HepG2 (cell line): Measurements from ENCODE around the gene CPNE1. TPM values are rescaled to one million over a fixed set of nuclear protein-coding genes. Genes with fewer than 3 reads are reported as not detected.
A peak's percentile ranks its signal among the peaks of the same experiment; 100 is the strongest.

Source experiments
- AHR ChIP-seq: IDR thresholded peaks from 2 replicates; pipeline ENCODE4 v1.6.1; 2018; ENCODE audit warnings: missing genetic modification reagents, missing compliant biosample characterization
- AKNA ChIP-seq: sonication (generic); formaldehyde crosslinking; IDR thresholded peaks from 2 replicates; pipeline ENCODE4 v1.4.0; 2020; ENCODE audit warnings: missing genetic modification reagents, borderline replicate concordance
- CCDC6 ChIP-seq: sonication (generic); formaldehyde crosslinking; IDR thresholded peaks from 2 replicates; pipeline ENCODE4 v1.8.1; 2022; ENCODE audit warnings: mild to moderate bottlenecking, missing genetic modification reagents, moderate library complexity
- DMTF1 ChIP-seq: sonication (generic); formaldehyde crosslinking; IDR thresholded peaks from 2 replicates; pipeline ENCODE4 v1.4.0; 2020; ENCODE audit warnings: mild to moderate bottlenecking, missing genetic modification reagents
- E2F2 ChIP-seq: sonication (generic); formaldehyde crosslinking; IDR thresholded peaks from 2 replicates; pipeline ENCODE4 v1.4.0; 2020; ENCODE audit warnings: missing genetic modification reagents, borderline replicate concordance
- GATAD2A ChIP-seq: IDR thresholded peaks from 2 replicates; pipeline ENCODE4 v1.6.1; 2016
- KLF11 ChIP-seq: IDR thresholded peaks from 2 replicates; pipeline ENCODE4 v1.6.1; 2016; ENCODE audit warnings: missing compliant biosample characterization
- NFKBIZ ChIP-seq: IDR thresholded peaks from 2 replicates; pipeline ENCODE4 v1.6.1; 2018; ENCODE audit warnings: missing genetic modification reagents, missing compliant biosample characterization
- PAF1 ChIP-seq: IDR thresholded peaks from 2 replicates; pipeline ENCODE4 v1.6.1; 2016; ENCODE audit warnings: missing genetic modification reagents, missing compliant biosample characterization
- PATZ1 ChIP-seq: sonication (generic); formaldehyde crosslinking; IDR thresholded peaks from 2 replicates; pipeline ENCODE4 v1.4.0; 2020; ENCODE audit warnings: missing genetic modification reagents
- POGK ChIP-seq: sonication (generic); formaldehyde crosslinking; conservative IDR thresholded peaks from 2 replicates; pipeline ENCODE4 v1.8.0; 2022; ENCODE audit warnings: mild to moderate bottlenecking, moderate library complexity, missing genetic modification reagents
- THAP8 ChIP-seq: sonication (generic); formaldehyde crosslinking; IDR thresholded peaks from 2 replicates; pipeline ENCODE4 v1.5.1; 2020; ENCODE audit warnings: missing genetic modification reagents, mild to moderate bottlenecking, borderline replicate concordance
- ZNF639 ChIP-seq: conservative IDR thresholded peaks from 2 replicates; pipeline ENCODE4 v1.6.1; 2018; ENCODE audit warnings: missing genetic modification reagents
- polyA plus RNA-seq, 8 experiments: library from polyadenylated mRNA; depleted of rRNA in 3 of 8; stranded (reverse) in 7 of 8; unstranded in 1 of 8; fragments of >200 nt; fragmentation: Illumina TruSeq in 4 of 8; extraction: Trizol in 4 of 8; gene quantifications; 2 replicates each; pipeline versions ENCODE4 v1.2.1 to v1.2.3, GENCODE V29; 2011 to 2016; ENCODE audit warnings: low read depth in 4 of 8, missing spikeins in 1 of 8, mixed read lengths in 1 of 8; ENCODE audit not compliant: insufficient read depth in 1 of 8
- total RNA-seq, 5 experiments: library from RNA; depleted of rRNA; stranded (reverse); fragments of >200 nt; fragmentation: Illumina TruSeq; extraction: Trizol; gene quantifications; 2 replicates each; pipeline ENCODE4 v1.2.3, GENCODE V29; 2016; ENCODE audit warnings: low read depth in 1 of 5

CPNE1 gene
- total and polyA plus RNA-seq, 2 of the 13 experiments (the other 11 are each of a cell fraction or from before 2014, with no cell fraction given) = 408 to 431 TPM

- TF ChIP-seq NFKBIZ (CRISPR knock-in tag) = no peak
- TF ChIP-seq GATAD2A = no peak
- no peak for TF ChIP-seq PAF1 (CRISPR knock-in tag)
- TF ChIP-seq PATZ1 = no peak
- no peak for TF ChIP-seq CCDC6
- peak; percentile 12; the same call in 1 of the 2 replicates for TF ChIP-seq AHR (CRISPR knock-in tag)
- no peak; the same call in 1 of the 2 replicates for TF ChIP-seq AKNA (CRISPR knock-in tag)
- TF ChIP-seq KLF11 = no peak
- TF ChIP-seq ZNF639 (CRISPR knock-in tag) = no peak
- no peak for TF ChIP-seq E2F2 (CRISPR knock-in tag)
- 0 out of 2 replicates have a peak, but pooled peaks have one; percentile 22 for TF ChIP-seq POGK (CRISPR knock-in tag)
- TF ChIP-seq DMTF1 (CRISPR knock-in tag) = 0 out of 2 replicates have a peak, but pooled peaks have one; percentile 11
- no peak for TF ChIP-seq THAP8 (CRISPR knock-in tag)
Measured at GRCh38 chr20:35618263-35619131, 46.2 kb downstream of the CPNE1 start (continued).
